Right lobe of liver (tissue), 4 donors: ENCODE data around the gene FGR.

Experiments
- CTCF ChIP-seq, 4 donors: fragments of 200-600 bp in 3 of 4; fragments of 450-650 bp in 1 of 4; IDR thresholded peaks; one replicate each; pipeline versions ENCODE4 v1.5.1 to v1.8.0; 2016 to 2022; ENCODE audit warnings: antibody characterized with exemption in 4 of 4, mild to moderate bottlenecking in 2 of 4
- POLR2A ChIP-seq: fragments of 450-650 bp; IDR thresholded peaks from one replicate; pipeline ENCODE4 v1.6.1; 2017; ENCODE audit warnings: antibody characterized with exemption, mild to moderate bottlenecking
- donor health status: DM: no; HTN: no; CAD: no.
- donor health status: DM: no; HTN: no; CAD: no.
- donor health status: DM: no; HTN: yes; CAD: no.

GRCh38 chr1:27626031-27626935 lies 8.7 kb downstream of the FGR start:
- TF ChIP-seq POLR2A (no peak), CTCF (IDR thresholded peaks at IDR 0.05) (no peak)
